HG03354 (cell line): Measurements from ENCODE around the gene BDNF.
A peak's percentile ranks its signal among the peaks of the same experiment; 100 is the strongest.
"Not testable (repeated sequence)": the region's sequence is repeated elsewhere in the genome, so short reads cannot be mapped to it uniquely, and the experiment has no call there.

Source experiments
- ATAC-seq: cut with Tn5 transposase; IDR thresholded peaks from one replicate; pipeline ENCODE4 v1.9.1; 2021; ENCODE audit warnings: mild to moderate bottlenecking; ENCODE audit not compliant: unreplicated experiment, poor library complexity, severe bottlenecking

Gene BDNF

DNA sequence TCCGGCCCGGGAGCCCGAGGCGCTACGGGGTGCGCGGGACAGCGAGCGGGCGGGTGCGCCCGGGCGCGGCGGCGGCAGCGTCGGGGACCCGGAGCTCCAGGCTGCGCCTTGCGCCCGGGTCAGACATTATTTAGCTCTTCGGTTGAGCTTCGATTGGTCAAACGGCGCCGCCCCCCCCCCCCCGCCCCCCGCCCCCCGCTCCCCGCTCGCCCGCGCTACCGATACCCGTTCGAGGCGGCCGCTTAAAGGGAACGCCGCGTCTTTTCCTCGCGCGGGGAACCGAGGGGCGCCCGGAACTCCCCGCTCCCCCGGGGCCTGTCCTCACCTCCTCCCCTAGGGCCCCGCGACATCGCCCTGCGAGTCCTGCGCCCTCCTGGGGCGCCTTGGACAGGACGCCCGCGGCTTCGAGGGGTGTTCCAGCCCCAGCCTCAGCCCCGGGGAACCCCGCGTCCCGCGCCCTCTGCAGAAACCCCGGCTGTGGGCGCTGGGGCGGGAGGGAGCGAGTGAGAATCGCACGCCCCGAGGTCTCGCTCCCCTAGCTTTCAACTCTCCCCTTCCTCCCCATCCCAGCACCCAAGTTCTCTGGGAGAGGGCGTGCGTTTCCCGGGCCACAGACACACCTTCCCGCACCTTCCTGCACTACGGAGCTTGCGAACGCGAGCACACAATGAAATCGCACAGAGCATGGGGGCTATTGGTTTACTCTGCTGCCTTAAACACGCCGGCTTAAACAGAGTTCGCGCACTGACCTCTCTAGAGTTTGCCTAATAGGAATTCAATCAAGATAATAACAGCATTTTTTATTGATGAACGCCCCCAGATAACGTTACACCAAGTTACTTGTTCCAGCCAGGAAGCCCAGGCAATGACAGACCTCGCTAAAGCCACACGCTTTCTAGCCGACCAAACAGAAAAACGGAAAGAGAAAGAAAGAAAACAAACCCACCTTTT lies at the start of gene BDNF:
Gene BDNF, minus strand, starts transcription at position 105 of the 951 bp plus-strand sequence. CDS start 41,891 bp downstream, outside the sequence.
- ATAC-seq, result peak; percentile 41

DNA sequence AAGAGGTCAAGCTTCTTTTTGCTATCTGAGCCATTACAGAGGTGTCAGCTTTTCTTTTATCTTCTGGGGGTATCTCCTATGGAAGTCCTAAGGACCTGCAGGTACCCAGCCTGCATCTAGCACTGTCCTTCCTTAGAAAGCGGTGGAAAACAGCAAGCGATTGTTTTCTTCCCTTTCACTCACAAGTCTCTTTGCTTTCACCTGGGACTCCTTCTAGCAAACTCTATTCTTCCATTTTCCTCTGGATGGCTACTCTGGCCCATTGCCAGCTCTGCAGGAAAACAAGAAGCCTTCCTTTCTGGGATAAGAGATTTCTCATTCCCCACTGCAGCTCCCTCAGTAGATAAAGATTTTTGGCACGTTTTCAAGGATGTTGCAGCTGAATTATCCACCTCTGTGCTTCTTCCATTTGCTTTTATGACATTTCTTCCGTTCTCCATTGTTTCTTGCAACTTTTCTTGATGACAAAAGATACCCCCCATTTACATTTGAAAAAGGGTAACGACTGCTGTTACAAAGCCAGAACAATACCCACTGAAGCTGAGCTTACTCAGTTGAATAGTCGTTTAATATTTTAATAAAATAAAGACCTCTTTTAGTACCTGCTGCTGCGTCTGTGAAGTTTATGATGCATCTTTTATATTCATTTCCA lies 40.2 kb upstream of the BDNF start:
- ATAC-seq, result no peak

GRCh38 chr11:27735281-27735680 lies 35.0 kb upstream of the BDNF start:
- ATAC-seq, result no peak

- not testable (repeated sequence) for ATAC-seq
Observed at GRCh38 chr11:27731803-27732202, 31.5 kb upstream of the BDNF start.

GRCh38 chr11:27726981-27727380 lies 26.7 kb upstream of the BDNF start:
- no peak for ATAC-seq

GRCh38 chr11:27723687-27724086 lies 23.4 kb upstream of the BDNF start:
- ATAC-seq, result no peak

DNA sequence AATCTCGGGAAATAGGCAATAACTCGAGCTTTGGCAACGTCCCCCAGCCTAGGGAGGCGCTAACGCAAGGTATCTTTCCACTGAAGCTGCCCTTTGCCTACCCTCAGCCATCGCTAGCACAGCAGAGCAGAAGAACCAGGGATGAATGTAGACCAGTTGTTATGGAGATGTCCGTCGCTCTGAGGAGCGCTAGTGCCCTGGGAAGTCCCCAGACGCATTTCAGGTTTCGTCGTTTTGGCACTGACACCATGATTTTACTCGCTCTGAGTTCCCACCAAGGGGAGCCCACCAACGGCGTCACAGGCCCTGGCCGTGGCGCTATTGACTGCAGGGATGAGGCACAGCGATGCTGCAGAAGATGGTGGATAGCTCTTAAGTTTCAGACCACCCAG lies 22.7 kb upstream of the BDNF start:
- ATAC-seq, result no peak

- peak; percentile 55 for ATAC-seq
Observed at GRCh38 chr11:27722117-27722952, 22.1 kb upstream of the BDNF start.

GRCh38 chr11:27721264-27722116 lies 21.2 kb upstream of the BDNF start:
- no peak for ATAC-seq

DNA sequence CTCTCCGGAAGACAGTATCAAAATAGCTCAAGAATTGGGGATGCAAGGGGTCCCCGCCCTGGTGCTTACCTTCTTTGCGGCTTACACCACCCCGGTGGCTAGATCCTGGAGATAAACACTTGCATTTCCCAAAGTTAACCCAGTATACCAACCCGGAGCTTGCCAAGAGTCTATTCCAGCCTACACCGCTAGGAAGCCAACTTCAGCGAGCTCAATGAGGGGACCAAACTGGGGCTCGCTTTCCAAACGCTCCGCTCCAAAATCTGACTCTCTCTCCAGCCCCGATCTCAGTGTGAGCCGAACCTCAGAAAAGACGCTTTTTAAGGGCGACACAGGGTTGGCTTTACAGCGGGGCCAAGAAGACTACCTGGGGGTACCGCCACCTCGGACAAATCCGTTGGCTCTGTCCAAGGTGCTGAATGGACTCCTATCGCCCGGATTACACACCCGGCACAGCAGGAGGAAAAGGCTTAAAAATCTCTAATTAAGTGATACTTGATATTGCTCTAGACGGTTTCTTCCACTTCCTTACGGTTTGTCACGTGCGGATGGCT lies 20.1 kb upstream of the BDNF start:
- ATAC-seq, result no peak

- ATAC-seq, result no peak
Observed at GRCh38 chr11:27719546-27719925, 19.3 kb upstream of the BDNF start.

DNA sequence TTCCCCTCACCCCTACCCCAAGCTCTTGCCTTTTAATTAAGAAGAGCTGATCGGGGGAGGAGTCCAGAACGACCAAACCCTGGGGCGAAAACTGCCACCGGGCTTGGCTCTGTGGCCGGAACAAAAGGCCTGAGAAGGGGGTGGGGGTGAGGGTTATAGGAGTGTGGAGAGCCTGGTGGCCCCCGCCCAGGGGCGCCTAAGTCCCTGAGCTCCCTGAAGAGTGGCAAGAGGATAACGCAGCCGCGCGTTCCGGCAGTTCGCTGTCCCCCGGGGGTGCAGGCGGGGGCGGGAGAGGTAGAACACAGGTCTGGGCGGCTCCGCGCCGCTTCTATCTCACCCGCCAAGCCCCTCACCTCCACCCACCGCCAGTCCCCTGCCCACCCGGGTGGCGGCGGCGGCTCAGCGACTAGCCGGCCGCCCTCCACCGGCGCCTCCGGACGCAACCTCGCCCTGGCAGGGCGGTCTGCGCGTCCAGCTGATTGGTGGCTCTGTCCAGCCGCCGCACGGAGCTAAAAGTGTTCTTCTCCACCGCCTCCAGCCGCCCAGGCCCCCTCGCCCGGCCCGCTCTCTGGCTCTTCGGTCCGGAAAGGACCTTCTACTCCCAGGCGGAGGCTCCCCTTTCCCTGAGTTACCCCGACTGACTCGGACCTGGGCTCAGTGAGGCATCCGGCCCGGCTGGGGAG lies 18.7 kb upstream of the BDNF start:
- ATAC-seq, result no peak

GRCh38 chr11:27718346-27718862 lies 18.1 kb upstream of the BDNF start:
- ATAC-seq, result no peak

GRCh38 chr11:27717801-27718229 lies 17.6 kb upstream of the BDNF start:
- ATAC-seq, result no peak

DNA sequence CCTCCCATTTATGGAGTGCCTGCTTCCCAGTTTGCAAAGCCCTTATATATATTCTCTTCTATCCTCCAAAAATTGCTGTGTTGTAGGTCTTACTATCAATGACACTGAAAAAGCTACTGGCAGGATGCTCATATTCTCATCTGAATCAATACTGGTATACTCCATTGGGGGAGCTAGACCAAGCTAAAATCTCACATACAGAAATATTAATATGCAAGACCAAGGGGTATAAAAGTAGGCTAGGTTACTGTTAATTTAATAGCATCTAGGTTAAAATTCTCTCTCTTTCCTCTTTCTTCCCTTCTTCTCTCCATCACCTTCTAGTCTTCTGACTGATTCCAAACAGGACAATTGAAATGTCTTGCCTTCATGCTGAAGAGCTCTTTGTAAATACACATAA lies 17.1 kb upstream of the BDNF start:
- ATAC-seq, result no peak

DNA sequence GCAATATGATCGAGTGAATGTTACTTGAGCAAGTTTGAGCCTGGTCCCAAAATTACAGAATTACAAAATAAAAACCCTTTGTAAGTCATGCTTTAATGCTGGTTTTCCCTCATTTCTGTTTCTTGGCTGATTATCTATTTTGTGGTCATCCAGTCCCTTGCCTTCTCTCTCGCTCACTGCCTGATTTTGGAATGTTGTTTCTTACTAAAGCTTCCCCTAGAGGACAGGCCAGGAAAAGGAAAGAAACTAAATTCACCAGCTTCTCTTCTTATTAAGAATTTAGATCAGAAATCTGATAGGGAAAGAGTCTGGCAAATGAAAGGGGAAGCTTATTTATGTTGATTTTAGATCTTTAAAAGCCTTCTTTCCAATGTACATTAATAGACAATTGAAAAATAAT lies 16.6 kb upstream of the BDNF start:
- no peak for ATAC-seq

DNA sequence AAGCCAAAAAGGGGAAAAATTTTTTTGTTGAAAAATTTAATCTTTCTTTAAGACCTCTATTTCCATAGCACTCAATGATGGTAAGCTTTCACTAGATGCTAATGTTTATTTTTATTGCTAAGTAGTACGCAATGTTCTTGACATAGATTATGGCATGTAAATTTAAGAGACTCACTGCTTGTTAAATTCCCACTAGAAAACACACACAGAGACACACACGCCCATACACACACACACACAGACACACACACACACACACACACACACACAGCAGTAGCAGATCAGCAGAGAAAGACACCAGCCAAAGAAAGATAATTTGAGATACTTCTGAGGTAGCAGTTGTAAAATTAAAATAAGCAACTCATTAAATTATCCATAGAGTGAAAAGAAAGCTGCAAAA lies 16.0 kb upstream of the BDNF start:
- no peak for ATAC-seq

DNA sequence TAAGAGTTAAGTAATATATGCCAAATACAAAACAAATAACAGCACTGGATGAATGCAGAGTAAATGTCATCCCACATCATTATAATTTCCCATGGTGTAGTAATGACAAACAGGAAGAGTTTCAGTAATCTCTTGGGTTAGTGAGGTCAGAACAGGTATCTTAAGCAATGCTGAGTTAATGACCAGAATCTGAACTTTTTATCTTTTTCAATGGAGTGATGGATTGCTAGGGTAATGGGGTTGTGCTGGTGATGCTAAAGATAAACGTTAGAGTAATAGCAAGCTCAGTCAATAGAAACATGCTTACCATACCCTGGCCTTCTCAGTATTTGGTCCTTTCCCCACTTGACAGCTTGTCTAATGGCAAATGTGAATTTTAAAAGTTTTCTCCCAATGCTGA lies 11.5 kb upstream of the BDNF start:
- no peak for ATAC-seq
